ENCODE measurements around the gene ARMC5. TPM values are rescaled to one million over a fixed set of nuclear protein-coding genes. Genes with fewer than 3 reads are reported as not detected.

The ARMC5 gene
- total and polyA plus RNA-seq, 9 of the 15 experiments (the other 6 are each of a cell fraction or from before 2014, with no cell fraction given): 0.11 to 13.5 (median 2.1) TPM

DNA sequence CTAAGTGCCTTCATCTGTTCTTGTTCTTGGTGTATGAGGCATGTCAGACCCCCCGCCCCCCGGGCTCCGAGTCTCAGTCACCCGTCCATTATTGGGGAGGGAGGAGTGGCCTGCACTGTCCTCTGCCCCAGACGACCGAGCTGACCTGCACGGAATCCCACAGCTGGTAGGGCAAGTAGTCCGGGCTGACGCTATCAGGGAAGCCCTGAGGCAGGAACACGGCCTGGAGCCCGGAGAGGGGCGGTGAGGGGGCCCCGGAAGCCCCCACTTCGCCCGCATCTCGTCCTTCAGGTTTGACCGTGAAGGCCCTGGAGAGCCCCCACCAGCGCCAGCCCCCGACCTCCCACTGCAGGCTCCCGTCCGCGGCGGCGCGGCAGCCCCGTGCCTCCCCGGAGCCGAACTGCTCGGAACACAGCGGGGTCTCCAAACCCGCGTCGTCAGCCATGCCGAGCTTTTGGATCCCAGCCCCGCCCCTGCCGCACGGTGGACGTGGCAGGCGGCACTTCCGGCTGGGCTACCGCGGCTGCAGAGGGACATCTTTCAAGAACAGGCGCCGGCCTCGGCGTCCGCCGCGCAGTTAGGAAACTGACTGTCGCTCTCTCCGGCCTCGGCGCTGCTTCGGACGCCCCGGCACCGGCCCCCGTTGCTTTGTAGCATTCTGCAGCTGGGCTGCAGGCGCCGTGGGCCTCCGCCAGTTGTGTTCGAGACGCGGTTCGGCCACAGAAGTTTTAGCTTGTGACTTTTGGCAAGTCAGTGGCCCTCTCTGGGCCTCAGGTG lies 48.8 kb downstream of the ARMC5 start, which contains the start of gene RUSF1 (continued):
- TF ChIP-seq NFE2L1 (tag; IDR thresholded peaks at IDR 0.05; ENCODE audit: borderline replicate concordance, low read depth): no peak
- TF ChIP-seq, protein P1, sequence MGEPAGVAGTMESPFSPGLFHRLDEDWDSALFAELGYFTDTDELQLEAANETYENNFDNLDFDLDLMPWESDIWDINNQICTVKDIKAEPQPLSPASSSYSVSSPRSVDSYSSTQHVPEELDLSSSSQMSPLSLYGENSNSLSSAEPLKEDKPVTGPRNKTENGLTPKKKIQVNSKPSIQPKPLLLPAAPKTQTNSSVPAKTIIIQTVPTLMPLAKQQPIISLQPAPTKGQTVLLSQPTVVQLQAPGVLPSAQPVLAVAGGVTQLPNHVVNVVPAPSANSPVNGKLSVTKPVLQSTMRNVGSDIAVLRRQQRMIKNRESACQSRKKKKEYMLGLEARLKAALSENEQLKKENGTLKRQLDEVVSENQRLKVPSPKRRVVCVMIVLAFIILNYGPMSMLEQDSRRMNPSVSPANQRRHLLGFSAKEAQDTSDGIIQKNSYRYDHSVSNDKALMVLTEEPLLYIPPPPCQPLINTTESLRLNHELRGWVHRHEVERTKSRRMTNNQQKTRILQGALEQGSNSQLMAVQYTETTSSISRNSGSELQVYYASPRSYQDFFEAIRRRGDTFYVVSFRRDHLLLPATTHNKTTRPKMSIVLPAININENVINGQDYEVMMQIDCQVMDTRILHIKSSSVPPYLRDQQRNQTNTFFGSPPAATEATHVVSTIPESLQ (CRISPR knock-in tag; IDR thresholded peaks at IDR 0.05): peak; percentile 57; the same call in 1 of the 2 replicates
- TF ChIP-seq GATA2 (CRISPR knock-in tag; IDR thresholded peaks at IDR 0.05): no peak
- 0 out of 2 replicates have a peak, but pooled peaks have one; percentile 25 for TF ChIP-seq ZC3H4 (CRISPR knock-in tag; IDR thresholded peaks at IDR 0.05; ENCODE audit: borderline replicate concordance)
- no peak for TF ChIP-seq SRSF3 (IDR thresholded peaks at IDR 0.05; ENCODE audit: insufficient read depth, low read length)
- peak; percentile 91 for TF ChIP-seq KAT7 (CRISPR knock-in tag; IDR thresholded peaks at IDR 0.05; ENCODE audit: borderline replicate concordance)
- TF ChIP-seq, protein P2, sequence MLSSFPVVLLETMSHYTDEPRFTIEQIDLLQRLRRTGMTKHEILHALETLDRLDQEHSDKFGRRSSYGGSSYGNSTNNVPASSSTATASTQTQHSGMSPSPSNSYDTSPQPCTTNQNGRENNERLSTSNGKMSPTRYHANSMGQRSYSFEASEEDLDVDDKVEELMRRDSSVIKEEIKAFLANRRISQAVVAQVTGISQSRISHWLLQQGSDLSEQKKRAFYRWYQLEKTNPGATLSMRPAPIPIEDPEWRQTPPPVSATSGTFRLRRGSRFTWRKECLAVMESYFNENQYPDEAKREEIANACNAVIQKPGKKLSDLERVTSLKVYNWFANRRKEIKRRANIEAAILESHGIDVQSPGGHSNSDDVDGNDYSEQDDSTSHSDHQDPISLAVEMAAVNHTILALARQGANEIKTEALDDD (IDR thresholded peaks at IDR 0.05): no peak
- no peak; the same call in 1 of the 2 replicates for TF ChIP-seq ZNF12 (CRISPR knock-in tag; IDR thresholded peaks at IDR 0.05)
- peak; percentile 87 to 89 for TF ChIP-seq MAZ (CRISPR knock-in tag; conservative IDR thresholded peaks at IDR 0.05 in 1 of 2, IDR thresholded peaks at IDR 0.05 in 1 of 2)
- TF ChIP-seq, protein P3, sequence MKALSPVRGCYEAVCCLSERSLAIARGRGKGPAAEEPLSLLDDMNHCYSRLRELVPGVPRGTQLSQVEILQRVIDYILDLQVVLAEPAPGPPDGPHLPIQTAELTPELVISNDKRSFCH (CRISPR knock-in tag; IDR thresholded peaks at IDR 0.05): no peak
- TF ChIP-seq, protein P3 (tag; IDR thresholded peaks at IDR 0.05): 0 out of 2 replicates have a peak, but pooled peaks have one; percentile 59
- TF ChIP-seq SMAD4 (CRISPR knock-in tag; conservative IDR thresholded peaks at IDR 0.05): no peak
- no peak for TF ChIP-seq ZNF324 (CRISPR knock-in tag; IDR thresholded peaks at IDR 0.05)
- TF ChIP-seq, protein P4, sequence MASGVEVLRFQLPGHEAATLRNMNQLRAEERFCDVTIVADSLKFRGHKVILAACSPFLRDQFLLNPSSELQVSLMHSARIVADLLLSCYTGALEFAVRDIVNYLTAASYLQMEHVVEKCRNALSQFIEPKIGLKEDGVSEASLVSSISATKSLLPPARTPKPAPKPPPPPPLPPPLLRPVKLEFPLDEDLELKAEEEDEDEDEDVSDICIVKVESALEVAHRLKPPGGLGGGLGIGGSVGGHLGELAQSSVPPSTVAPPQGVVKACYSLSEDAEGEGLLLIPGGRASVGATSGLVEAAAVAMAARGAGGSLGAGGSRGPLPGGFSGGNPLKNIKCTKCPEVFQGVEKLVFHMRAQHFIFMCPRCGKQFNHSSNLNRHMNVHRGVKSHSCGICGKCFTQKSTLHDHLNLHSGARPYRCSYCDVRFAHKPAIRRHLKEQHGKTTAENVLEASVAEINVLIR (CRISPR knock-in tag; IDR thresholded peaks at IDR 0.05): 0 out of 2 replicates have a peak, but pooled peaks have one; percentile 14
- peak; percentile 63; the same call in 1 of the 2 replicates for TF ChIP-seq SIN3B (IDR thresholded peaks at IDR 0.05; ENCODE audit: low read depth)
- TF ChIP-seq, protein P5, sequence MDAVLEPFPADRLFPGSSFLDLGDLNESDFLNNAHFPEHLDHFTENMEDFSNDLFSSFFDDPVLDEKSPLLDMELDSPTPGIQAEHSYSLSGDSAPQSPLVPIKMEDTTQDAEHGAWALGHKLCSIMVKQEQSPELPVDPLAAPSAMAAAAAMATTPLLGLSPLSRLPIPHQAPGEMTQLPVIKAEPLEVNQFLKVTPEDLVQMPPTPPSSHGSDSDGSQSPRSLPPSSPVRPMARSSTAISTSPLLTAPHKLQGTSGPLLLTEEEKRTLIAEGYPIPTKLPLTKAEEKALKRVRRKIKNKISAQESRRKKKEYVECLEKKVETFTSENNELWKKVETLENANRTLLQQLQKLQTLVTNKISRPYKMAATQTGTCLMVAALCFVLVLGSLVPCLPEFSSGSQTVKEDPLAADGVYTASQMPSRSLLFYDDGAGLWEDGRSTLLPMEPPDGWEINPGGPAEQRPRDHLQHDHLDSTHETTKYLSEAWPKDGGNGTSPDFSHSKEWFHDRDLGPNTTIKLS (IDR thresholded peaks at IDR 0.05; ENCODE audit: borderline replicate concordance, low read depth): peak; percentile 100
- peak; percentile 69 for TF ChIP-seq ATF7 (IDR thresholded peaks at IDR 0.05)
- TF ChIP-seq ELF2 (CRISPR knock-in tag; IDR thresholded peaks at IDR 0.05): peak; percentile 88
- no peak for TF ChIP-seq JUNB (CRISPR knock-in tag; conservative IDR thresholded peaks at IDR 0.05)
- peak; percentile 45 for TF ChIP-seq PCBP1 (IDR thresholded peaks at IDR 0.05; ENCODE audit: low read depth, low read length, poor library complexity, severe bottlenecking)
- TF ChIP-seq TAF9B (IDR thresholded peaks at IDR 0.05; ENCODE audit: partially characterized antibody): peak; percentile 86
- peak; percentile 78 for TF ChIP-seq TBP (optimal IDR thresholded peaks at IDR 0.05; ENCODE audit: low read depth, low read length)
